PC-3 (cell line): ENCODE results near the gene NR2F2.

ENCODE experiments used
- CTCF ChIP-seq: fragments of 300-600 bp; sonication (generic); conservative IDR thresholded peaks from 2 replicates; pipeline ENCODE4 v1.5.1; 2017; ENCODE audit warnings: antibody characterized with exemption, low read depth, mild to moderate bottlenecking, low read length
- EZH2 ChIP-seq: fragments of 300-600 bp; sonication (generic); IDR thresholded peaks from one replicate; pipeline ENCODE4 v1.6.1; 2017; ENCODE audit warnings: antibody characterized with exemption, mild to moderate bottlenecking, low read length; ENCODE audit not compliant: unreplicated experiment
- EZH2phosphoT487 ChIP-seq: fragments of 300-600 bp; sonication (generic); IDR thresholded peaks from 2 replicates; pipeline ENCODE4 v1.6.1; 2018; ENCODE audit warnings: mild to moderate bottlenecking, antibody characterized with exemption, low read length, borderline replicate concordance

GRCh38 chr15:96324940-96325540 lies 5.5 kb upstream of the NR2F2 start:
- TF ChIP-seq CTCF (no peak), EZH2 (no peak), EZH2phosphoT487 (no peak)
